Activated CD8-positive, alpha-beta memory T cell treated with anti-CD3 and anti-CD28 coated beads, Interleukin-2, amount 50 U/mL, for 4 hours (primary cell): ENCODE data around the gene ADH6.
"Not testable (repeated sequence)": the region's sequence is repeated elsewhere in the genome, so short reads cannot be mapped to it uniquely, and the experiment has no call there.

Experiments used
- DNase-seq: peaks from one replicate; pipeline ENCODE4 v3.0.0-alpha.2; 2020

The ADH6 gene

GRCh38 chr4:99219072-99219471 is at the start of gene ADH6:
Gene ADH6, minus strand, starts transcription at chr4:99219246. Its CDS starts 94 bp downstream, at chr4:99219152.
- no peak for DNase-seq

GRCh38 chr4:99264927-99265326 is 45.9 kb upstream of the ADH6 start:
- no peak for DNase-seq

GRCh38 chr4:99252746-99253145 is 33.7 kb upstream of the ADH6 start:
- DNase-seq = no peak

- DNase-seq = no peak
Measured at GRCh38 chr4:99248714-99249113, 29.7 kb upstream of the ADH6 start.

GRCh38 chr4:99235955-99236354 is 16.9 kb upstream of the ADH6 start:
- no peak for DNase-seq

GRCh38 chr4:99234331-99235010 is 15.4 kb upstream of the ADH6 start:
- DNase-seq = no peak

GRCh38 chr4:99233397-99233796 is 14.4 kb upstream of the ADH6 start:
- not testable (repeated sequence) for DNase-seq

- DNase-seq = not testable (repeated sequence)
Measured at GRCh38 chr4:99228706-99229105, 9.7 kb upstream of the ADH6 start.

GRCh38 chr4:99227646-99228045 is 8.6 kb upstream of the ADH6 start:
- not testable (repeated sequence) for DNase-seq

- no peak for DNase-seq
Measured at GRCh38 chr4:99221980-99222379, 2.9 kb upstream of the ADH6 start.

GRCh38 chr4:99219479-99219878 is 433 bp upstream of the ADH6 start:
- no peak for DNase-seq

GRCh38 chr4:99215521-99215920 is 3.5 kb downstream of the ADH6 start:
- no peak for DNase-seq

GRCh38 chr4:99210789-99211188 is 8.3 kb downstream of the ADH6 start:
- no peak for DNase-seq

GRCh38 chr4:99209671-99210070 is 9.4 kb downstream of the ADH6 start:
- no peak for DNase-seq

- no peak for DNase-seq
Measured at GRCh38 chr4:99208719-99209075, 10.3 kb downstream of the ADH6 start.

- no peak for DNase-seq
Measured at GRCh38 chr4:99207911-99208718, 10.9 kb downstream of the ADH6 start.

GRCh38 chr4:99207069-99207743 is 11.8 kb downstream of the ADH6 start:
- DNase-seq = no peak

GRCh38 chr4:99205153-99205979 is 13.7 kb downstream of the ADH6 start:
- DNase-seq = no peak

GRCh38 chr4:99202536-99202935 is 16.5 kb downstream of the ADH6 start:
- DNase-seq = no peak

GRCh38 chr4:99202094-99202493 is 17.0 kb downstream of the ADH6 start:
- DNase-seq = no peak

- DNase-seq = no peak
Measured at GRCh38 chr4:99201690-99202089, 17.4 kb downstream of the ADH6 start.

GRCh38 chr4:99200138-99200537 is 18.9 kb downstream of the ADH6 start:
- no peak for DNase-seq

GRCh38 chr4:99190336-99190735 is 28.7 kb downstream of the ADH6 start:
- no peak for DNase-seq
